Hypothalamus (tissue), 51 donors: ENCODE measurements around the gene PCNT.

ENCODE experiments used
- DNase-seq, 51 donors: peaks; one replicate each; lab custom pipeline; 2025; lab: John Stamatoyannopoulos, UW

Gene PCNT

DNA sequence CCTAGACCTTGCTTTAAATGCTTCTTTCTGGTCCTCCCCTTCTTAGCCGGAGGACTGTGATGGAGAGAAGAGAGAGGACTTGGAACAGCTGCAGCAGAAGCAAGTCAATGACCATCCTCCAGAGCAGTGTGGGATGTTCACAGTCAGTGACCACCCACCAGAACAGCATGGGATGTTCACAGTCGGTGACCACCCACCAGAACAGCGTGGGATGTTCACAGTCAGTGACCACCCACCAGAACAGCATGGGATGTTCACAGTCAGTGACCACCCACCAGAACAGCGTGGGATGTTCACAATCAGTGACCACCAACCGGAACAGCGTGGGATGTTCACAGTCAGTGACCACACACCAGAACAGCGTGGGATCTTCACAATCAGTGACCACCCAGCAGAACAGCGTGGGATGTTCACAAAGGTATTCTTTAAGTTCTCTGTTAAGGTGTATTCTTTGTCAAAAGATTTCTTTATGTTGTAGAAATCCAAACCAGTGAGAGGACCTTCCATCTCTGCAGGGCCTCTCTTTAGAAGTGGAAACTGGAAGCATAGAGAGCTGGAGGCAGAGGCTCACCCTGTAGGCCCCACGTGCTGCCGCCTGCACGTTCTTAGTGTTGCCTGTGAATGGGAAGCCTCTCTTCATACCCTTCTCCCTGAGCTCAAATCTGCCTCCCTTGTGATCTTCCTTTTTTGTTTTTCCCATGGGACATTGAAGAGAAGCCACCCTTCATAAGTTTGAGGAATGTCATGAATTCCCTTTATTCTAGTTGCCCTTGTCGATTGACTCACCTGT is 10.6 kb downstream of the PCNT start:
- peak in 1 of 51 donors; percentile 41 for DNase-seq

DNA sequence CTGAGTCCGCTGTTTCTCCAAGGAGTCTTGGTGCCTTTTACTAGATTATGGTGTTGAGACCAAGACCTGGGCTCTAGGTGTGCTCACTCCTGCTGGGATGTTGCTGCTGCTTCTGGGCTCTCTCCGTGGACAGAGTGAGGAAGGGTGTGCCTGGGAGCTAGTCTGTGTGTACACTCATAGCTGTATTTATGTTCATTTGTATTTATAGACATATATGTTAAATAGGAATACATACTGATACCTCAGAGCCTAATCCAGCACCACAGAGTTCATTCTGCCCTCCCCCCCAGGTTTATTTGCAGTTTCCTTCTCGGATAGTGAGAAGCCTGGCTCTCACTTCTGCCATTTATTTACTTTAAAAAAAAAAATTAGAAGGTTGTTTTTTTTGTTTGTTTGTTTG is 12.6 kb downstream of the PCNT start:
- no peak for DNase-seq

GRCh38 chr21:46340998-46341397 is 17.0 kb downstream of the PCNT start:
- no peak for DNase-seq

DNA sequence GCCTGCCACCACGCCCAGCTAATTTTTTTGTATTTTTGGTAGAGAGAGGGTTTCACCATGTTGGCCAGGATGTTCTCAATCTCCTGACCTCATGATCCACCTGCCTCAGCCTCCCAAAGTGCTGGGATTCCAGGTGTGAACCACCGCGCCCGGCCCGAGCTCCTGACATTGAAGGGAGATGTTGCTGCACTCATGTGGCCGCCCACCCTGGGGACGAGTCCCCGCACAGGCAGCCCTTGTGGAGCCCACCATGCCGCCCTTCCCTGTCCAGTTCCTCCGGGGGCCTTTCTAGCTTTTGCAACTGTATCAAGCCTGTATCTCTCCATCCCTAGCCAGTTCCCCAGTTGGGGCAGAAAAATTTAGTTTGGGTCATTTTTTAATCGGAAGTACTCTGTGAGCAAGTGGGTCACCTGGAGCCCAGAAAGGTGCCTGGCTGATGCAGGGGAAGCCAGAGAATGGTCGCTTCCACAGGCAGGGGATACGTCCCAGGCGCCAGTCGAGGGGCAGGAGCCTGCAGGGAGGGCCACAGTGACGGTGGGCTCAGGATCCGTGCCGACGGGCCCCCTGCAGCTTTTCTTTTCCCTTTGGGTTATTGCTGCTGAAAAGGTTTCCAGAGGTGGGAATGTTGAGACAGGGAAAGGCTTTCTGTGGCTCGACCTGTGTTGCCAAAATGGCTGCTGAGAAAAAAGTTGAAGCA is 20.4 kb downstream of the PCNT start:
- no peak for DNase-seq

DNA sequence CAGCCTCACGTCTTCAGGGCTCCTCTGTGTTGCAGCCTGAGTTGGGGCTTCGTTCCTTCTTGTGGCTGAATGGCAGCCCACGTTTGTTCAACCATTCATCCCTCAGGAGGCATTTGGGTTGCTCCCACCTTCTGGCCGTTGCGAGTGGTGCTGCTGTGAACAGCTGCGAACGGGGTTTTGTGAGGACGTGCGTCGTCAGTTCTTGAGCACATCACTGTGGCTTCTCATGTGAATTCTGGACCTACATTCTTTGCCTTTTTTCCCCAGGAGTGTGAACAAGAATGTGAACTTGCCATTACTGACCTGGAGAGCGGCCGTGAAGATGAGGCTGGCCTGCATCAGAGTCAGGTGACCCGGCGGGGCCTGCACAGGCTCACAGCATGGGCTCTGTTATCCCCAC is 21.9 kb downstream of the PCNT start:
- DNase-seq: no peak

GRCh38 chr21:46346296-46347202 is 22.6 kb downstream of the PCNT start:
- no peak for DNase-seq

- no peak for DNase-seq
Observed at GRCh38 chr21:46347203-46347550, 23.2 kb downstream of the PCNT start.

DNA sequence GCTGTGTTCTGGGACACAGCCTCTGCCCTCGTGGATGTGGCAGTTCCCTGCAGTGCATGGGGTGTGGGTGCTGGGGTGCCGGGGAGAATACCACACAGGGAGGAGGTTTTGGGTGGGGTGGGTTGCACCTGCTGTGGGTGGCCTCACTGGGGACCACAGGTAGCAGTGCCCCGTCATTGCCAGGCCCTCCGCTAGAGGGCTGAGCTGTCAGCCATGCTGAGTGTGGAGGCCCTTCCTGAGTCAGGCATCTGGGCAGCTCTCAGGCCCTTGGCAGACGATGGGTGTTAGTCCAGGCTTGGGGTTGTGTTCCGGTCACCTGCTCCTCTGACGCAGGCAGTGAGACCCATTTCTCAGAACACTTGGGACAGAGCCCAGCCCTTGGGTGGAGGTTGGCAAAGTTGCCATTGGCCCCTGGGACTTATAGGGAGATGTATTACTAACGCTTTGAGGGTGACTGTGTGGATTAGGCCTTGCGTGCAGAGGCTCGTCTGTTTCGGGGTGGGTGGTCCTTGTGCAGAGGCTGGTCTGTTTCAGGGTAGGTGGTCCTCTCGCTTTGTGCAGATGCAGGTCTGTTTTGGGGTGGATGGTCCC is 23.9 kb downstream of the PCNT start:
- DNase-seq: no peak

GRCh38 chr21:46349134-46349760 is 25.3 kb downstream of the PCNT start:
- DNase-seq: no peak

DNA sequence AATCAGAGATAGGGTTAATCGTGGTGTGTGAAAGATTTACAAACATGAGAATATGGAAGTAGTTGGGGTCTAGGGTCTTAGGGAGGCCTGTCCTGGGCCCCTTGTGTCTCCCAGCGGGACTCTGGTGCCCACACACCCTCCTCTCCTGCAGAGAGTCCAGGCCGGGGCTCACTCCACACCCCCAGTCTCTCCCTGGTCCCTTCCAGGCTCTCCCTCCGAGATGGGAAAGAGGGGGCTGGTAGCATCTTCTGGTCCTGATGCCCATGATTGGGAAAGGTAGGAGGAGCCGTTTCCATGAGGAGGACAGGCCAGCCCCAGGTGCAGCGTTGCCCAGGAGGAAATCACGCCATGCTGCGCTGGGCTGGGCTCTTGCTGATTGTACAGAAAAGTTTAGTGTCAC is 26.6 kb downstream of the PCNT start:
- no peak for DNase-seq

DNA sequence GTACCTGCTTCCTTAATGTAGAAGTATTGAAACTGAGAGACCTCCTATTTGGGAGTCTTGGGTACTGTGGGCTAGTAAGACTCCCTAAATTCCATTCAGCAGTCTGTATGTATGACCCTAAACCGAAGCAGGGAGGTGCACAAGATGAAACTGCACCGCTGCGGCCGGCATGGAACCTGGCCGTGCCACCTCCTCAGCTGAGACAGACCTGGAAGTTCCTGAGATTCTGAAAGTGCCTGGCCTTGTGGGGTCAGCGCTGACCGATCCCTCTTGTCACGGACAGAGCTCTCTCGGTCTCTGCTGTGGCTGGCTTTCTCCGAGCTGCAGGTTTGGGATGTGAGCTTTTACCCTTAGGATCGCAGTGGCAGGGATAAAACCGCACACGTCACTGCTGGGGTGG is 27.0 kb downstream of the PCNT start:
- DNase-seq: no peak

DNA sequence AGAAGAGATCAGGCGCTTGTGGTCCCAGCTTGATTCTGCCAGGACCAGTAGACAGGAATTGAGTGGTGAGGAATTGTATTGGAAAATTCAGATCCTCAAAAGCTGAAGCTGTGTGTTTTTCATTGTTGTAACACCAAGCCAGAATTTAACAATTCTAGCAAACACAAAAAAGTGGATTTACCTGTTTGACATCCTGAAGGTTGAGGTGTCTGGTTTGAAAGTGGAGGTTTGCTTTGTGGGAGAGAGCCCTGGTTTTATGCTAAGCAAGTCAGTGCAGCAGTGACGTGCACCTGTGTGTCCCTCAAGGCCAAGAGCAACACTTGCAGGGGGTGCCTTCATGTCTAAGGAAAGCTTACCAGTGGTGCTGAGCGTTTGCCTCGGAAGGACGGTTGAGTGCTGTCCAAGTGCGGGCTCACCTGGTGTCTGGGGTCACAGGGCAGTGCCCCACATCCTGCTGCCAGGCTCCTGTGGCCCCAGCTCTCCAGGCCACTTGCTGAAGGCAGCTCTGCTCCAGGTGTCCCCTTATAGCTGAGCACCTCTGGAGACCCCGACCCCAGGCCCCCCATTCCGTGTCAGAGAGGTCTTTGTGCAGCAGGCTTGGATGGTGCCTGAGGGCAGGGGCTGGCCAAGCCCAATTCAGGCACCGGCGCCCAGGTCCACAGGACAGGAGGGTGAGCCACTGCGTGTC is 27.7 kb downstream of the PCNT start:
- no peak for DNase-seq

- DNase-seq: no peak
Observed at GRCh38 chr21:46352164-46352515, 28.2 kb downstream of the PCNT start.

- DNase-seq: peak in 1 of 51 donors; percentile 8
Observed at GRCh38 chr21:46352913-46353312, 29.0 kb downstream of the PCNT start.

DNA sequence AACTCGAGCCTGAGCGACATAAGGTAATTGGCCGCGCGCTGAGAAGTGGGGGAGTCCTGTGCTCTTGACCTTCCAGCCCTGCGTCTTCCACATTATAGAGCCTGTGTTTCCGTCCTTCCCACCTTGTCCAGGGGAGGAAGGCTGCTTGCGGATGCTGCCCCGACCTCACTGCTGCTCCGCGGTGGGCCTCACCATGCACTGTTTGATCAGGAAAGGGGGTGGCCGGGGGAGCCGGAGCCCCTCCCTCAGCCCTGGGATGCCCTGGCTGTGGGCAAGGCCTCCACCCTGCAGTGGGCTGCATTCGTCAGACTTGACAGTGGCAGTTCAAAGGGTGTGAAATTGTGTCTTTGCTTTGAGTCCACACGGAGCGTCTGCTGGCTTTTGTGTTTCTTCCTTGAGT is 30.1 kb downstream of the PCNT start:
- DNase-seq: no peak

DNA sequence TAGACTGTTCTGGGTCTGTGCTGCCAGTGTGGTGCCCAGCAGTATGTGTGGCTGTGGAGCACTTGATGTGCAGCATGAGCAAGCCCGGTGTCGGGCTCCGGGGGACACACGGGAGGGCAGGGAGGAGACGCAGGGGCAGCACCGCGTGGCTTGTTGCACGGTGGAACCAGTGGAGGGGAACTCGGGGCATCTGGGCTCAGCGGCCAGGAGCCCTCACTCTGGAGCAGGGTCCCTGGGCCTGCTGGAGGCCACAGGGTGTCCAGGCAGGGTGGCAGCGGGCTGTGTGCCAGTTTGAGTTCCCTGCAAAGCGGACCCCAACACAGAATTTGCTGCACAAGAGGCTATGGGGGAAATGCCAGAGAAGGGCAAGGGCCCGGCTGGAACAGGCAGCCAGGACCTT is 30.6 kb downstream of the PCNT start:
- DNase-seq: no peak

GRCh38 chr21:46355161-46356004 is 31.4 kb downstream of the PCNT start:
- no peak for DNase-seq

GRCh38 chr21:46356005-46356338 is 32.0 kb downstream of the PCNT start:
- DNase-seq: no peak
